ENCODE measurements around the gene TSBP1. TPM values are rescaled to one million over a fixed set of nuclear protein-coding genes. Genes with fewer than 3 reads are reported as not detected.

TSBP1 gene
- total and polyA plus RNA-seq, 7 donors, result not detected

- intact Hi-C loops (cut with DNase I), result no loop called here
- Histone ChIP-seq H3K9me3 (no peaks in the 10 kb centered on the region), H3K27ac (no peak overlapping the region), H3K36me3 (no peaks in the 10 kb centered on the region), H3K4me3 (no peak overlapping the region), H3K27me3 (peaks cover 0 to 29% (median 7%) of the 10 kb centered on the region in 3 donors), H3K4me1 (no peaks in the 10 kb centered on the region)
- 30 to 41% methylated on average over 4 of the region's 4 CpGs for WGBS, 2 donors
- TF ChIP-seq CTCF (IDR thresholded peaks at IDR 0.05), result no peak
- TF ChIP-seq POLR2AphosphoS5 (IDR thresholded peaks at IDR 0.05), result no peak
- no peak for TF ChIP-seq POLR2A (IDR thresholded peaks at IDR 0.05)
- no peak for TF ChIP-seq EP300 (IDR thresholded peaks at IDR 0.05)
- DNase-seq, result no peak
Observed at GRCh38 chr6:32401284-32401963, 29.7 kb upstream of the TSBP1 start.

GRCh38 chr6:32397252-32397920, 25.7 kb upstream of the TSBP1 start:
- 32 to 72% methylated on average over 7 of the region's 7 CpGs for WGBS, 2 donors
- intact Hi-C loops (cut with DNase I), result no loop called here
- TF ChIP-seq CTCF (IDR thresholded peaks at IDR 0.05) (no peak), EP300 (IDR thresholded peaks at IDR 0.05) (no peak), POLR2AphosphoS5 (IDR thresholded peaks at IDR 0.05) (no peak), POLR2A (IDR thresholded peaks at IDR 0.05) (no peak)

GRCh38 chr6:32396028-32396427, 24.3 kb upstream of the TSBP1 start:
- Histone ChIP-seq H3K36me3 (no peaks in the 10 kb centered on the region), H3K27me3 (peaks cover 0 to 3% (median 0%) of the 10 kb centered on the region in 3 donors), H3K4me1 (no peaks in the 10 kb centered on the region), H3K9me3 (no peaks in the 10 kb centered on the region), H3K4me3 (no peak overlapping the region), H3K27ac (no peak overlapping the region)
- TF ChIP-seq CTCF (IDR thresholded peaks at IDR 0.05) (no peak), EP300 (IDR thresholded peaks at IDR 0.05) (no peak), POLR2A (IDR thresholded peaks at IDR 0.05) (no peak), POLR2AphosphoS5 (IDR thresholded peaks at IDR 0.05) (no peak)
- intact Hi-C loops (cut with DNase I), result no loop called here
- WGBS, 2 donors, result 94 to 96% methylated on average over 10 of the region's 10 CpGs
- no peak for DNase-seq

More at GRCh38 chr6:32397252-32397920, 25.7 kb upstream of the TSBP1 start:
- no peak for DNase-seq
- Histone ChIP-seq H3K4me3 (no peak overlapping the region), H3K27ac (no peak overlapping the region), H3K27me3 (peaks cover 0 to 3% (median 0%) of the 10 kb centered on the region in 3 donors), H3K9me3 (no peaks in the 10 kb centered on the region), H3K36me3 (no peaks in the 10 kb centered on the region), H3K4me1 (no peaks in the 10 kb centered on the region)

- Histone ChIP-seq H3K4me3 (no peak overlapping the region), H3K36me3 (no peaks in the 10 kb centered on the region), H3K9me3 (no peaks in the 10 kb centered on the region), H3K27me3 (no peaks in the 10 kb centered on the region), H3K4me1 (no peaks in the 10 kb centered on the region), H3K27ac (peak overlapping the region in 1 of 4 donors; percentile 11)
- no peak for TF ChIP-seq POLR2A (IDR thresholded peaks at IDR 0.05)
- TF ChIP-seq POLR2AphosphoS5 (IDR thresholded peaks at IDR 0.05), result peak in 2 of 4 donors; percentile 29 to 37
- TF ChIP-seq CTCF (IDR thresholded peaks at IDR 0.05), result no peak
- TF ChIP-seq EP300 (IDR thresholded peaks at IDR 0.05), result peak in 1 of 4 donors; percentile 20
- 71 to 78% methylated on average over 7 of the region's 7 CpGs for WGBS, 2 donors
- intact Hi-C loops (cut with DNase I), result no loop called here
- no peak for DNase-seq
Observed at GRCh38 chr6:32393665-32394420, 22.1 kb upstream of the TSBP1 start.

Measured in sigmoid colon (tissue), 7 donors.